Transverse colon (tissue), 4 donors: ENCODE measurements around the gene ARID4B. TPM values are rescaled to one million over a fixed set of nuclear protein-coding genes. Genes with fewer than 3 reads are reported as not detected.

Source experiments
- DNase-seq: peaks from one replicate; pipeline ENCODE4 v3.0.0-alpha.2; 2019
- H3K27ac ChIP-seq, 4 donors: fragments of 200-600 bp; sonication (generic); 2 replicates each; pipeline ENCODE4 v1.5.1; 2016 to 2018; ENCODE audit warnings: inconsistent platforms in 4 of 4
- H3K27me3 ChIP-seq: fragments of 200-600 bp; sonication (generic); 2 replicates; pipeline ENCODE4 v1.5.1; 2017; ENCODE audit warnings: inconsistent platforms
- H3K36me3 ChIP-seq, 4 donors: fragments of 200-600 bp; sonication (generic); 2 replicates each; pipeline ENCODE4 v1.5.1; 2017 to 2019; ENCODE audit warnings: inconsistent platforms in 4 of 4
- H3K4me1 ChIP-seq, 4 donors: fragments of 200-600 bp; sonication (generic); 2 replicates each; pipeline ENCODE4 v1.5.1; 2017 to 2020; ENCODE audit warnings: inconsistent platforms in 4 of 4
- H3K4me3 ChIP-seq, 4 donors: fragments of 200-600 bp; sonication (generic); 1 replicate in 1 of 4; 2 replicates in 3 of 4; pipeline versions ENCODE4 v1.5.1 to v1.6.1; 2017 to 2019; ENCODE audit warnings: inconsistent platforms in 4 of 4
- H3K9me3 ChIP-seq, 2 donors: fragments of 200-600 bp; sonication (generic); 2 replicates each; pipeline ENCODE4 v1.5.1; 2017 to 2019; ENCODE audit warnings: inconsistent platforms in 2 of 2
- EP300 ChIP-seq: sonication (generic); formaldehyde crosslinking; IDR thresholded peaks from one replicate; pipeline ENCODE4 v1.6.1; 2017; ENCODE audit warnings: antibody characterized with exemption, low read depth
- POLR2A ChIP-seq: fragments of 450-650 bp; IDR thresholded peaks from one replicate; pipeline ENCODE4 v1.6.1; 2016; ENCODE audit warnings: antibody characterized with exemption, mild to moderate bottlenecking, moderate library complexity
- POLR2AphosphoS5 ChIP-seq, 3 donors: sonication (generic); formaldehyde crosslinking; IDR thresholded peaks; one replicate each; pipeline ENCODE4 v1.6.1; 2016; ENCODE audit warnings: antibody characterized with exemption in 3 of 3
- WGBS, 2 donors: methylation state at CpG; one replicate each; pipeline ENCODE4 v1.1.5; 2018; ENCODE audit warnings: low coverage in 1 of 2; 5-methylcytosine and 5-hydroxymethylcytosine counted together
- in situ Hi-C, 4 donors: fragments of 200-750 bp; cut with MboI; loops; one replicate each; pipeline versions ENCODE4 v1.15.0 to v1.15.1; 2017; ENCODE audit warnings: low sequenced_read_pairs in 3 of 4, low pct_ligation_motif_present in 1 of 4, low pct_unique_long_range_greater_than_20kb in 1 of 4
- intact Hi-C: fragments of 100-400 bp; cut with DNase I; formaldehyde crosslinking; loops from one replicate; pipeline ENCODE4 v1.15.1; 2023; ENCODE audit warnings: low total_unique reads
- total RNA-seq, 4 donors: library from RNA; depleted of rRNA; stranded (reverse); fragments of >200 nt; gene quantifications; one replicate each; pipeline ENCODE4 v1.1.0, GENCODE V29; 2016
- TF ChIP-seq, protein P1 (sequence below), 5 experiments: fragments of 200-600 bp in 3 of 5; fragments of 450-650 bp in 2 of 5; sonication (generic) in 3 of 5; IDR thresholded peaks; 1 replicate in 2 of 5; 2 replicates in 3 of 5; pipeline ENCODE4 v1.5.1; 2016 to 2017; ENCODE audit warnings: antibody characterized with exemption in 5 of 5, inconsistent platforms in 3 of 5, mild to moderate bottlenecking in 2 of 5, moderate library complexity in 1 of 5

ARID4B gene
- total RNA-seq, 4 donors from 2014 or later = 9.2 to 52.0 (median 34.0) TPM

DNA sequence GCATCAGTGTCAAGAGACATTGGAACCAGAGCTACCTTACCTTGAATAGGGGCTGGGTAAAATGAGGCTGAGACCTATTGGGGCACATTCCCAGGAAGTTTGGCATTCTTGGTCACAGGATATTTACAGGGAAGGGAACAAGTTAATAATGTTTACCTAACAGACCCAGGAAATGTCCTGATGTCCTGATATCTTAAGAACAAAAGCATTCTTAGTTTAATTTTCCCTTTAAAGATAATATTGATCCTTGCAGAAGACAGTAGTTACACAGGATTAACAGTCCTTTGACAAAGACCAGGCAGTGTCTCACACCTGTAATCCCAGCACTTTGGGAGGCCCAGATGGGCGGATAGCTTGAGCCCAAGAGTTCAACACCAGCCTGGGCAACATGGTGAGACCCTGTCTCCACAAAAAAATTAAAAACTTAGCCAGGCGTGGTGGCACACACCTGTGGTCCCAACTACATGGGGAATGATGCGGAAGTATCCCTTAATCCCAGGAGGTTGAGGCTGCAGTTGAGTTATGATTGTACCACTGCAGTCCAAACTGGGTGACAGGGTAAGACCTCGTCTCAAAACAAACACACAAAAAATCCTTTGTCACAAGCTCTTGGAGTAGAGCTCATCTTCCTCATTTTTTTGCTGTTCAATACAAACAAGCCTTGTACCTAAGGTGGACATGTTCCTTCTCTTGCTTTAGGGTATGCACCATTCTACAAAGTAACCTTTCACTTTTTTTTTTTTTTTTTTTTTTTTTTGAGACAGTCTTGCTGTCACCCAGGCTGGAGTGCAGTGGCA, 198.0 kb downstream of the ARID4B start:
- intact Hi-C loops (no loop called here), in situ Hi-C loops (no loop called here)
- Histone ChIP-seq H3K36me3 (peaks cover 0 to 19% (median 4%) of the 10 kb centered on the region in 4 donors), H3K4me1 (peaks cover 0 to 31% (median 12%) of the 10 kb centered on the region in 4 donors), H3K27ac (no peak overlapping the region), H3K27me3 (no peaks in the 10 kb centered on the region), H3K4me3 (no peak overlapping the region), H3K9me3 (no peaks in the 10 kb centered on the region)
- no peak for DNase-seq
- TF ChIP-seq EP300 (no peak), POLR2A (no peak), POLR2AphosphoS5 (IDR thresholded peaks at IDR 0.05) (no peak)
- TF ChIP-seq, protein P1, sequence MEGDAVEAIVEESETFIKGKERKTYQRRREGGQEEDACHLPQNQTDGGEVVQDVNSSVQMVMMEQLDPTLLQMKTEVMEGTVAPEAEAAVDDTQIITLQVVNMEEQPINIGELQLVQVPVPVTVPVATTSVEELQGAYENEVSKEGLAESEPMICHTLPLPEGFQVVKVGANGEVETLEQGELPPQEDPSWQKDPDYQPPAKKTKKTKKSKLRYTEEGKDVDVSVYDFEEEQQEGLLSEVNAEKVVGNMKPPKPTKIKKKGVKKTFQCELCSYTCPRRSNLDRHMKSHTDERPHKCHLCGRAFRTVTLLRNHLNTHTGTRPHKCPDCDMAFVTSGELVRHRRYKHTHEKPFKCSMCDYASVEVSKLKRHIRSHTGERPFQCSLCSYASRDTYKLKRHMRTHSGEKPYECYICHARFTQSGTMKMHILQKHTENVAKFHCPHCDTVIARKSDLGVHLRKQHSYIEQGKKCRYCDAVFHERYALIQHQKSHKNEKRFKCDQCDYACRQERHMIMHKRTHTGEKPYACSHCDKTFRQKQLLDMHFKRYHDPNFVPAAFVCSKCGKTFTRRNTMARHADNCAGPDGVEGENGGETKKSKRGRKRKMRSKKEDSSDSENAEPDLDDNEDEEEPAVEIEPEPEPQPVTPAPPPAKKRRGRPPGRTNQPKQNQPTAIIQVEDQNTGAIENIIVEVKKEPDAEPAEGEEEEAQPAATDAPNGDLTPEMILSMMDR (IDR thresholded peaks at IDR 0.05) = no peak
- 81 to 88% methylated on average over 3 to 4 of the region's 4 CpGs for WGBS, 2 donors

DNA sequence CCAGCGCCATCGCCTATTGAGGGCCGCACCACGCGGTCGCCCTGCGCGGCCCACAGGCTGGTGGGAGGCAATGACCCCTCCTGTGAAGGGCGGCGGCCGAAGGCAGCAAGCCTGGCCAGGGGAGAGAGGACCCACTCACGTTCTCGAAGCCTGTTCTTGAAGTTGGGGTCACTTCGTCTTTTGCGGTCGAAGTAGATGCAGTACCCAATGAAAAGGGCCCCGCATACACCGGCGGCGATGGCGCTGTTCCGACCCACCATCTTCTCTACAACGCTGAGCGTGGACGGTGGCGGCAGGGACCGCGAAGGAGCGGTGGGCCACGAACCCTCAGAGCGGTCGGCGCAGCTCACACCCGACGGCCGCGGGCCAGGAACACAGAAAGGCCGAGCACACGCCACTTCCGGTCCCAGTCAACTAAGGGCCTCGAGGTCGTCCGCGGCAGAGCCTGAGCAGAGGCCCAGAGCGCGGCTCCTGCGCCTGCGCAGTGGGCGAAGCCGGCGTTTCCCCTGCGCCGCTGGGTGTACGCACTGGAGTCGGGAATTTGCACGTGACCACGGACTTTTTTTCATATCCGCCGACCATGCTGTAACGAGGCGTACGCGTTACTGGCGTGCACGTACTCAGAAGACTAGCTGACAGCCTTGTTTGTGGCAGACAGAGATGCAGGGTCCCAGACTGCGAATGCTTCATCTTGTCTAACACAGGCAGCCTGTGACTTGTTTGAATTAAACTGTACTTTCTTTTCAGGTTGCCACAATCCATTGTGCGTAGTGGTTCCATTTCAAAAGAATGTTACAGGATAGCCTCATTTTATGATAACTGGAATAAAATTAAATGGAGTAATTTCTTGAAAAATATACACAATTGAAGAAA, 199.3 kb downstream of the ARID4B start, which contains the start of gene TOMM20:
Gene TOMM20 (minus strand): TSS at position 382 of the 873 bp plus-strand sequence. CDS start 122 bp downstream, at position 260.
- DNase-seq = peak; percentile 97
- Histone ChIP-seq H3K27me3 (no peaks in the 10 kb centered on the region), H3K4me3 (peak within 1 kb of the TSS; percentile 71 to 96 (median 90)), H3K27ac (peak within 1 kb of the TSS; percentile 87 to 95 (median 94)), H3K36me3 (peaks cover 0 to 6% (median under 1%) of the 10 kb centered on the region in 4 donors), H3K4me1 (peaks cover 0 to 42% (median 12%) of the 10 kb centered on the region in 4 donors), H3K9me3 (no peaks in the 10 kb centered on the region)
- WGBS, 2 donors = 2 to 27% methylated on average over 2 to 66 of the region's 67 CpGs
- in situ Hi-C loops = no loop called here
- intact Hi-C loops = no loop called here
- TF ChIP-seq EP300 (no peak), POLR2A (peak; percentile 87), POLR2AphosphoS5 (IDR thresholded peaks at IDR 0.05) (peak; percentile 86 to 95 (median 94))
- TF ChIP-seq, protein P1 (IDR thresholded peaks at IDR 0.05) = no peak

DNA sequence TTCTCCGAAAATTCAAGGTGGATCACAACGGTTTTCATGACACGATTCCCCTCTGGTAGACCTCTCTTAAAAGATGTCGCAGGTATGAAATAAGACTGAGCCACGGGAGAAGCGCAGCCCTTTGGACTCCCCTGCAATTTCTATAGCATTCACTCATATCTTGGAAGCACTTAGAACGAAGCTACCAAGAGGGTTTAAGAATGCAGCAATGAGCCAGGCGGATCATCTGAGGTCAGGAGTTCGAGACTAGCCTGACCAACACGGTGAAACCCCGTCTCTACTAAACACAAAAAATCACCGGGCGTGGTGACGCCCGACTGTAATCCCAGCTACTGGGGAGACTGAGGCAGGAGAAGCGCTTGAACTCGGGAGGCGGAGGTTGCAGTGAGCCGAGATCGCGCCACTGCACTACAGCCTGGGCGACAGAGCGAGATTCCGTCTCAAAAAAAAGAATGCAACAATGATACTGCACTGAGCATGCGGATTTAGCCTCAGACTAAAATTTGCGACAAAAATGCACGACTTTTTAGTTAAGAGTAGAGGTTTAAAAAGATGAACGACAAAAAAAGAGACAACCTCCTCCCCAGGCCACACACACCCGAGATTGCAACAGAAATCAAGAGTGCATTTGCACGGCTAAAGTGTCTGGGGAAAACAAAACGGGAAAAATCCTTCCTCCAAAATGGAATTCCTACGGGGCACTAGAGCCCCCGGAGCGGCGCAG, 200.1 kb downstream of the ARID4B start:
- Histone ChIP-seq H3K36me3 (no peaks in the 10 kb centered on the region), H3K27me3 (no peaks in the 10 kb centered on the region), H3K4me1 (peaks cover 0 to 45% (median 12%) of the 10 kb centered on the region in 4 donors), H3K4me3 (peak overlapping the region; percentile 71 to 96 (median 90)), H3K9me3 (no peaks in the 10 kb centered on the region), H3K27ac (peak overlapping the region; percentile 87 to 95 (median 94))
- no peak for DNase-seq
- 0 to 7% methylated on average over 4 to 35 of the region's 35 CpGs for WGBS, 2 donors
- intact Hi-C loops (no loop called here), in situ Hi-C loops (no loop called here)
- TF ChIP-seq, protein P1 (IDR thresholded peaks at IDR 0.05) = no peak
- TF ChIP-seq EP300 (no peak), POLR2A (no peak), POLR2AphosphoS5 (IDR thresholded peaks at IDR 0.05) (no peak)
